Skeletal muscle tissue (tissue), 4 donors: ENCODE data around the gene CSNK1E. TPM values are rescaled to one million over a fixed set of nuclear protein-coding genes. Genes with fewer than 3 reads are reported as not detected.

Experiments
- H3K27ac ChIP-seq: one replicate; pipeline ENCODE4 v1.7.0; 2013; ENCODE audit warnings: mild to moderate bottlenecking, low read depth, low read length, inconsistent platforms
- H3K27me3 ChIP-seq, 3 donors: one replicate each; pipeline ENCODE4 v1.7.0; 2013; ENCODE audit warnings: low read length in 3 of 3; ENCODE audit not compliant: control insufficient read depth in 3 of 3, insufficient read depth in 3 of 3
- H3K36me3 ChIP-seq, 3 donors: one replicate each; pipeline ENCODE4 v1.7.0; 2013; ENCODE audit warnings: low read length in 3 of 3; ENCODE audit not compliant: control insufficient read depth in 3 of 3, insufficient read depth in 3 of 3
- H3K4me1 ChIP-seq, 3 donors: one replicate each; pipeline ENCODE4 v1.7.0; 2013; ENCODE audit warnings: low read length in 3 of 3, mild to moderate bottlenecking in 3 of 3; ENCODE audit not compliant: control insufficient read depth in 3 of 3, insufficient read depth in 3 of 3
- H3K4me3 ChIP-seq, 3 donors: one replicate each; pipeline ENCODE4 v1.7.0; 2013; ENCODE audit warnings: low read length in 3 of 3
- H3K9ac ChIP-seq, 3 donors: one replicate each; pipeline ENCODE4 v1.7.0; 2013; ENCODE audit warnings: low read length in 3 of 3, mild to moderate bottlenecking in 3 of 3, moderate library complexity in 2 of 3, low read depth in 1 of 3
- H3K9me3 ChIP-seq, 3 donors: one replicate each; pipeline ENCODE4 v1.7.0; 2013; ENCODE audit warnings: low read length in 3 of 3; ENCODE audit not compliant: control insufficient read depth in 3 of 3
- total RNA-seq: library from RNA; depleted of rRNA; stranded (reverse); fragments of >200 nt; gene quantifications from one replicate; pipeline ENCODE4 v1.2.3, GENCODE V29; 2014
- donor health status: Osteomylitis.

The CSNK1E gene
- total RNA-seq, 1 donor from 2014 or later = 71.0 TPM

GRCh38 chr22:38296372-38296771 lies 20.9 kb downstream of the CSNK1E start:
- Histone ChIP-seq H3K4me1 (peaks cover 11 to 29% (median 26%) of the 10 kb centered on the region in 3 donors), H3K9ac (peak overlapping the region in 2 of 3 donors; percentile 2 to 3), H3K27ac (no peak overlapping the region), H3K4me3 (no peak overlapping the region), H3K36me3 (peaks cover 74 to 93% (median 77%) of the 10 kb centered on the region in 3 donors), H3K27me3 (no peaks in the 10 kb centered on the region), H3K9me3 (no peaks in the 10 kb centered on the region)

- no peaks in the 10 kb centered on the region for H3K9me3 ChIP-seq
- peaks cover 76 to 93% (median 77%) of the 10 kb centered on the region in 3 donors for H3K36me3 ChIP-seq
- H3K9ac ChIP-seq = no peak overlapping the region
- no peak overlapping the region for H3K4me3 ChIP-seq
- H3K27me3 ChIP-seq = no peaks in the 10 kb centered on the region
- peaks cover 11 to 29% (median 26%) of the 10 kb centered on the region in 3 donors for H3K4me1 ChIP-seq
- H3K27ac ChIP-seq = peak overlapping the region; percentile 18
Measured at GRCh38 chr22:38295863-38296262, 21.4 kb downstream of the CSNK1E start.

GRCh38 chr22:38295339-38295738 lies 21.9 kb downstream of the CSNK1E start:
- H3K27ac ChIP-seq = no peak overlapping the region
- H3K36me3 ChIP-seq = peaks cover 71 to 88% (median 72%) of the 10 kb centered on the region in 3 donors
- no peaks in the 10 kb centered on the region for H3K27me3 ChIP-seq
- peaks cover 11 to 29% (median 26%) of the 10 kb centered on the region in 3 donors for H3K4me1 ChIP-seq
- no peaks in the 10 kb centered on the region for H3K9me3 ChIP-seq
- H3K4me3 ChIP-seq = no peak overlapping the region
- H3K9ac ChIP-seq = peak overlapping the region in 1 of 3 donors; percentile 8

GRCh38 chr22:38294193-38294592 lies 23.0 kb downstream of the CSNK1E start:
- Histone ChIP-seq H3K9ac (no peak overlapping the region), H3K36me3 (peaks cover 63 to 81% (median 69%) of the 10 kb centered on the region in 3 donors)

GRCh38 chr22:38292694-38293093 lies 24.5 kb downstream of the CSNK1E start:
- Histone ChIP-seq H3K9me3 (no peaks in the 10 kb centered on the region), H3K9ac (no peak overlapping the region), H3K27ac (peak overlapping the region; percentile 25), H3K4me3 (no peak overlapping the region), H3K27me3 (no peaks in the 10 kb centered on the region), H3K36me3 (peaks cover 55 to 68% (median 55%) of the 10 kb centered on the region in 3 donors), H3K4me1 (peaks cover 4 to 16% (median 16%) of the 10 kb centered on the region in 3 donors)

More at GRCh38 chr22:38294193-38294592, 23.0 kb downstream of the CSNK1E start:
- Histone ChIP-seq H3K27me3 (no peaks in the 10 kb centered on the region), H3K4me3 (no peak overlapping the region), H3K27ac (no peak overlapping the region), H3K9me3 (no peaks in the 10 kb centered on the region), H3K4me1 (peaks cover 4 to 21% (median 19%) of the 10 kb centered on the region in 3 donors)

- no peak overlapping the region for H3K4me3 ChIP-seq
- H3K9ac ChIP-seq = no peak overlapping the region
- peaks cover 42 to 54% (median 43%) of the 10 kb centered on the region in 3 donors for H3K36me3 ChIP-seq
- no peaks in the 10 kb centered on the region for H3K27me3 ChIP-seq
- no peaks in the 10 kb centered on the region for H3K9me3 ChIP-seq
- H3K27ac ChIP-seq = no peak overlapping the region
- peaks cover 8 to 12% (median 9%) of the 10 kb centered on the region in 3 donors for H3K4me1 ChIP-seq
Measured at GRCh38 chr22:38291201-38291777, 25.9 kb downstream of the CSNK1E start.

- H3K9me3 ChIP-seq = no peaks in the 10 kb centered on the region
- H3K9ac ChIP-seq = no peak overlapping the region
- peaks cover 33 to 45% (median 39%) of the 10 kb centered on the region in 3 donors for H3K36me3 ChIP-seq
- peaks cover 0 to 5% (median 4%) of the 10 kb centered on the region in 3 donors for H3K4me1 ChIP-seq
- H3K27me3 ChIP-seq = no peaks in the 10 kb centered on the region
- no peak overlapping the region for H3K27ac ChIP-seq
- no peak overlapping the region for H3K4me3 ChIP-seq
Measured at GRCh38 chr22:38290347-38290746, 26.9 kb downstream of the CSNK1E start.

- H3K27ac ChIP-seq = no peak overlapping the region
- no peaks in the 10 kb centered on the region for H3K9me3 ChIP-seq
- H3K4me3 ChIP-seq = no peak overlapping the region
- H3K9ac ChIP-seq = no peak overlapping the region
- peaks cover 0 to 5% (median 4%) of the 10 kb centered on the region in 3 donors for H3K4me1 ChIP-seq
- peaks cover 27 to 38% (median 36%) of the 10 kb centered on the region in 3 donors for H3K36me3 ChIP-seq
- H3K27me3 ChIP-seq = no peaks in the 10 kb centered on the region
Measured at GRCh38 chr22:38289583-38290082, 27.6 kb downstream of the CSNK1E start.

- Histone ChIP-seq H3K36me3 (peaks cover 15 to 19% (median 16%) of the 10 kb centered on the region in 3 donors), H3K27me3 (no peaks in the 10 kb centered on the region), H3K9ac (no peak overlapping the region), H3K4me1 (peaks cover 5 to 14% (median 5%) of the 10 kb centered on the region in 3 donors), H3K9me3 (no peaks in the 10 kb centered on the region), H3K27ac (no peak overlapping the region), H3K4me3 (no peak overlapping the region)
Measured at GRCh38 chr22:38286915-38287669, 30.1 kb downstream of the CSNK1E start.

- Histone ChIP-seq H3K27ac (no peak overlapping the region), H3K36me3 (peaks cover 7 to 11% (median 8%) of the 10 kb centered on the region in 3 donors), H3K4me3 (no peak overlapping the region), H3K27me3 (no peaks in the 10 kb centered on the region), H3K9ac (no peak overlapping the region), H3K4me1 (peaks cover 5 to 14% (median 5%) of the 10 kb centered on the region in 3 donors), H3K9me3 (no peaks in the 10 kb centered on the region)
Measured at GRCh38 chr22:38285018-38285417, 32.2 kb downstream of the CSNK1E start.
